HepG2 (cell line): ENCODE results near the gene ASPRV1. TPM values are rescaled to one million over a fixed set of nuclear protein-coding genes. Genes with fewer than 3 reads are reported as not detected.

Source experiments
- ARNTL ChIP-seq: sonication (generic); formaldehyde crosslinking; IDR thresholded peaks from 2 replicates; pipeline ENCODE4 v1.4.0; 2020; ENCODE audit warnings: mild to moderate bottlenecking, missing genetic modification reagents
- ATF7 ChIP-seq, 2 experiments: fragments of 450-650 bp in 1 of 2; sonication (generic) in 1 of 2; formaldehyde crosslinking in 1 of 2; IDR thresholded peaks; 2 replicates each; pipeline versions ENCODE4 v1.4.0 to v1.6.1; 2016 to 2020; ENCODE audit warnings: antibody characterized with exemption in 1 of 2, mild to moderate bottlenecking in 1 of 2, missing genetic modification reagents in 1 of 2
- HOXA3 ChIP-seq: sonication (generic); formaldehyde crosslinking; IDR thresholded peaks from 2 replicates; pipeline ENCODE4 v1.5.0; 2020; ENCODE audit warnings: missing genetic modification reagents
- ISX ChIP-seq: sonication (generic); formaldehyde crosslinking; conservative IDR thresholded peaks from 2 replicates; pipeline ENCODE4 v1.5.0; 2020; ENCODE audit warnings: missing genetic modification reagents
- MAFF ChIP-seq: IDR thresholded peaks from 2 replicates; pipeline ENCODE4 v1.6.1; 2011; ENCODE audit warnings: low read depth, low read length, improper control_type of control experiment
- MTA1 ChIP-seq: sonication (generic); formaldehyde crosslinking; IDR thresholded peaks from 2 replicates; pipeline ENCODE4 v1.4.0; 2020; ENCODE audit warnings: missing genetic modification reagents, mild to moderate bottlenecking, borderline replicate concordance
- NFKB2 ChIP-seq: sonication (generic); formaldehyde crosslinking; IDR thresholded peaks from 2 replicates; pipeline ENCODE4 v1.4.0; 2020; ENCODE audit warnings: missing genetic modification reagents, borderline replicate concordance
- ONECUT2 ChIP-seq: sonication (generic); formaldehyde crosslinking; IDR thresholded peaks from 2 replicates; pipeline ENCODE4 v1.4.0; 2020; ENCODE audit warnings: missing genetic modification reagents
- PRPF4 ChIP-seq: fragments of 200-400 bp; formaldehyde crosslinking; IDR thresholded peaks from 2 replicates; pipeline ENCODE4 v1.6.1; 2016; ENCODE audit warnings: low read length, low read depth; ENCODE audit not compliant: poor library complexity, severe bottlenecking
- REL ChIP-seq: sonication (generic); formaldehyde crosslinking; conservative IDR thresholded peaks from 2 replicates; pipeline ENCODE4 v1.8.0; 2022; ENCODE audit warnings: mild to moderate bottlenecking, missing genetic modification reagents, moderate library complexity
- RNF2 ChIP-seq: fragments of 450-650 bp; conservative IDR thresholded peaks from 2 replicates; pipeline ENCODE4 v1.6.1; 2016; ENCODE audit warnings: low read depth
- SP2 ChIP-seq: sonication (generic); formaldehyde crosslinking; IDR thresholded peaks from 2 replicates; pipeline ENCODE4 v1.5.1; 2020; ENCODE audit warnings: mild to moderate bottlenecking, missing genetic modification reagents
- TOE1 ChIP-seq: sonication (generic); formaldehyde crosslinking; IDR thresholded peaks from 2 replicates; pipeline ENCODE4 v1.4.0; 2020; ENCODE audit warnings: mild to moderate bottlenecking, missing genetic modification reagents
- ZEB1 ChIP-seq: IDR thresholded peaks from 2 replicates; pipeline ENCODE4 v1.6.1; 2012; ENCODE audit warnings: mild to moderate bottlenecking, low read depth, inconsistent platforms; ENCODE audit not compliant: insufficient replicate concordance
- ZNF205 ChIP-seq: IDR thresholded peaks from 2 replicates; pipeline ENCODE4 v1.6.1; 2018; ENCODE audit warnings: missing biosample characterization, missing genetic modification reagents
- ZNF556 ChIP-seq: sonication (generic); formaldehyde crosslinking; IDR thresholded peaks from 2 replicates; pipeline ENCODE4 v1.4.0; 2020; ENCODE audit warnings: mild to moderate bottlenecking, missing genetic modification reagents, borderline replicate concordance
- ZNF883 ChIP-seq: sonication (generic); formaldehyde crosslinking; IDR thresholded peaks from 2 replicates; pipeline ENCODE4 v1.5.1; 2020; ENCODE audit warnings: mild to moderate bottlenecking, missing genetic modification reagents; ENCODE audit errors: not compliant biosample characterization
- polyA plus RNA-seq, 8 experiments: library from polyadenylated mRNA; depleted of rRNA in 3 of 8; stranded (reverse) in 7 of 8; unstranded in 1 of 8; fragments of >200 nt; fragmentation: Illumina TruSeq in 4 of 8; extraction: Trizol in 4 of 8; gene quantifications; 2 replicates each; pipeline versions ENCODE4 v1.2.1 to v1.2.3, GENCODE V29; 2011 to 2016; ENCODE audit warnings: low read depth in 4 of 8, missing spikeins in 1 of 8, mixed read lengths in 1 of 8; ENCODE audit not compliant: insufficient read depth in 1 of 8
- total RNA-seq, 5 experiments: library from RNA; depleted of rRNA; stranded (reverse); fragments of >200 nt; fragmentation: Illumina TruSeq; extraction: Trizol; gene quantifications; 2 replicates each; pipeline ENCODE4 v1.2.3, GENCODE V29; 2016; ENCODE audit warnings: low read depth in 1 of 5
- TF ChIP-seq, protein P1 (sequence below): sonication (generic); formaldehyde crosslinking; IDR thresholded peaks from 2 replicates; pipeline ENCODE4 v1.5.0; 2020; ENCODE audit warnings: missing genetic modification reagents
- TF ChIP-seq, protein P2 (sequence below): fragments of 450-650 bp; IDR thresholded peaks from 2 replicates; pipeline ENCODE4 v1.6.1; 2017; ENCODE audit warnings: mild to moderate bottlenecking
- TF ChIP-seq, protein P3 (sequence below): sonication (generic); formaldehyde crosslinking; IDR thresholded peaks from 2 replicates; pipeline ENCODE4 v1.5.1; 2020; ENCODE audit warnings: mild to moderate bottlenecking, missing genetic modification reagents, borderline replicate concordance
- TF ChIP-seq, protein P4 (sequence below): sonication (generic); formaldehyde crosslinking; IDR thresholded peaks from 2 replicates; pipeline ENCODE4 v1.4.0; 2020; ENCODE audit warnings: missing genetic modification reagents

Gene ASPRV1
- total and polyA plus RNA-seq, 2 of the 13 experiments (the other 11 are each of a cell fraction or from before 2014, with no cell fraction given) = 0.40 to 0.48 TPM

DNA sequence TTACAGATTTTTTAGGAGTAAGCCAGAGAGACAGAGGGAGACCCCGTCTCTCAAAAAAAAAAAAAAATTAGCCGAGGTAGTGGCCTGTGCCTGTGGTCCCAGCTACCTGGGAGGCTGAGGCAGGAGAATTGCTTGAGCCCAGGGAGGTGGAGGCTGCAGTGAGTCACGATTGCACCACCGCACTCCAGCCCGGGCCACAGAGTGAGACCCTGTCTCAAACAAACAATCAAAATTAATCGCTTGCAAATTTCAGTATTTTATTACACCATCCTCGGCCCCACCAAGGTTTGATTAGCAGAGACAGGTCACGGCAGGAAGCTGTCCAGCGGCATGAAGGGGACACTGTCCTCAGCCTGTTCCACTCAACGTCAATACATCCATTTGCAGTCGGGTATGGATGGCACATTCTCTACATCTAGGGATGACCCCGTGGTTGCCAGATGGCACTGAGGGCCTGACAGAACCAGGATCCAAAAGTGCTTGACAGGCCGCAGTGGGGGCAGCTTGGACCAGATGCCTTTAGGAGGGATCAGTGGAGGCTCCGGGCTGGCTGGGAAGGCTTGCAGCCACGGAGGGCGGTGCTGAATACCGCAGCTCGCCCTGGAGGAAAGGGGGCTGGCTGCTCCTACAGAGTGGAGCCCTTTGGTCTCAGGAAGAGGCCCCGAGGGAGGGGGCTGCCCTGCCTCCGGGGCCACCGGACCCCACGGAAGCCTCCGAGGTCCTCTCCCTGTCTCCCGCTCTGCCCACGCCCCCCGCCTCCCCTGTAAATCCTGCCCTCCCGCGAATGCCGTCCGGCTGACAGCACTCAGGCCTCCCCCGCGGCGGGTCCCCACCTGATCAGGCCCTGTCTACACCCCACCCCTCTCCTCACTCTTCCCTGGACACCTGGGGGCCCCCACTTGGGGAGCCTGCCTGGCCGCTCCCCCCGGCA, 13.1 kb downstream of the ASPRV1 start (continued):
- no peak for TF ChIP-seq ATF7 (IDR thresholded peaks at IDR 0.05)
- no peak for TF ChIP-seq ATF7 (CRISPR knock-in tag; IDR thresholded peaks at IDR 0.05)
- no peak; the same call in 1 of the 2 replicates for TF ChIP-seq HOXA3 (CRISPR knock-in tag)
- no peak for TF ChIP-seq ZEB1
- TF ChIP-seq, protein P1, sequence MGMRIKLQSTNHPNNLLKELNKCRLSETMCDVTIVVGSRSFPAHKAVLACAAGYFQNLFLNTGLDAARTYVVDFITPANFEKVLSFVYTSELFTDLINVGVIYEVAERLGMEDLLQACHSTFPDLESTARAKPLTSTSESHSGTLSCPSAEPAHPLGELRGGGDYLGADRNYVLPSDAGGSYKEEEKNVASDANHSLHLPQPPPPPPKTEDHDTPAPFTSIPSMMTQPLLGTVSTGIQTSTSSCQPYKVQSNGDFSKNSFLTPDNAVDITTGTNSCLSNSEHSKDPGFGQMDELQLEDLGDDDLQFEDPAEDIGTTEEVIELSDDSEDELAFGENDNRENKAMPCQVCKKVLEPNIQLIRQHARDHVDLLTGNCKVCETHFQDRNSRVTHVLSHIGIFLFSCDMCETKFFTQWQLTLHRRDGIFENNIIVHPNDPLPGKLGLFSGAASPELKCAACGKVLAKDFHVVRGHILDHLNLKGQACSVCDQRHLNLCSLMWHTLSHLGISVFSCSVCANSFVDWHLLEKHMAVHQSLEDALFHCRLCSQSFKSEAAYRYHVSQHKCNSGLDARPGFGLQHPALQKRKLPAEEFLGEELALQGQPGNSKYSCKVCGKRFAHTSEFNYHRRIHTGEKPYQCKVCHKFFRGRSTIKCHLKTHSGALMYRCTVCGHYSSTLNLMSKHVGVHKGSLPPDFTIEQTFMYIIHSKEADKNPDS (CRISPR knock-in tag) = no peak
- no peak for TF ChIP-seq ARNTL
- TF ChIP-seq PRPF4 = no peak
- no peak for TF ChIP-seq MAFF
- no peak for TF ChIP-seq TOE1 (CRISPR knock-in tag)
- peak; percentile 23 for TF ChIP-seq ZNF883 (CRISPR knock-in tag)
- TF ChIP-seq ONECUT2 (CRISPR knock-in tag) = no peak
- TF ChIP-seq REL (CRISPR knock-in tag) = no peak
- TF ChIP-seq ISX (CRISPR knock-in tag) = no peak
- 0 out of 2 replicates have a peak, but pooled peaks have one; percentile 74 for TF ChIP-seq ZNF556 (CRISPR knock-in tag)
- no peak for TF ChIP-seq RNF2
- TF ChIP-seq MTA1 (CRISPR knock-in tag) = peak; percentile 79; the same call in 1 of the 2 replicates
- TF ChIP-seq, protein P2, sequence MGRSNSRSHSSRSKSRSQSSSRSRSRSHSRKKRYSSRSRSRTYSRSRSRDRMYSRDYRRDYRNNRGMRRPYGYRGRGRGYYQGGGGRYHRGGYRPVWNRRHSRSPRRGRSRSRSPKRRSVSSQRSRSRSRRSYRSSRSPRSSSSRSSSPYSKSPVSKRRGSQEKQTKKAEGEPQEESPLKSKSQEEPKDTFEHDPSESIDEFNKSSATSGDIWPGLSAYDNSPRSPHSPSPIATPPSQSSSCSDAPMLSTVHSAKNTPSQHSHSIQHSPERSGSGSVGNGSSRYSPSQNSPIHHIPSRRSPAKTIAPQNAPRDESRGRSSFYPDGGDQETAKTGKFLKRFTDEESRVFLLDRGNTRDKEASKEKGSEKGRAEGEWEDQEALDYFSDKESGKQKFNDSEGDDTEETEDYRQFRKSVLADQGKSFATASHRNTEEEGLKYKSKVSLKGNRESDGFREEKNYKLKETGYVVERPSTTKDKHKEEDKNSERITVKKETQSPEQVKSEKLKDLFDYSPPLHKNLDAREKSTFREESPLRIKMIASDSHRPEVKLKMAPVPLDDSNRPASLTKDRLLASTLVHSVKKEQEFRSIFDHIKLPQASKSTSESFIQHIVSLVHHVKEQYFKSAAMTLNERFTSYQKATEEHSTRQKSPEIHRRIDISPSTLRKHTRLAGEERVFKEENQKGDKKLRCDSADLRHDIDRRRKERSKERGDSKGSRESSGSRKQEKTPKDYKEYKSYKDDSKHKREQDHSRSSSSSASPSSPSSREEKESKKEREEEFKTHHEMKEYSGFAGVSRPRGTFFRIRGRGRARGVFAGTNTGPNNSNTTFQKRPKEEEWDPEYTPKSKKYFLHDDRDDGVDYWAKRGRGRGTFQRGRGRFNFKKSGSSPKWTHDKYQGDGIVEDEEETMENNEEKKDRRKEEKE = no peak
- TF ChIP-seq, protein P3, sequence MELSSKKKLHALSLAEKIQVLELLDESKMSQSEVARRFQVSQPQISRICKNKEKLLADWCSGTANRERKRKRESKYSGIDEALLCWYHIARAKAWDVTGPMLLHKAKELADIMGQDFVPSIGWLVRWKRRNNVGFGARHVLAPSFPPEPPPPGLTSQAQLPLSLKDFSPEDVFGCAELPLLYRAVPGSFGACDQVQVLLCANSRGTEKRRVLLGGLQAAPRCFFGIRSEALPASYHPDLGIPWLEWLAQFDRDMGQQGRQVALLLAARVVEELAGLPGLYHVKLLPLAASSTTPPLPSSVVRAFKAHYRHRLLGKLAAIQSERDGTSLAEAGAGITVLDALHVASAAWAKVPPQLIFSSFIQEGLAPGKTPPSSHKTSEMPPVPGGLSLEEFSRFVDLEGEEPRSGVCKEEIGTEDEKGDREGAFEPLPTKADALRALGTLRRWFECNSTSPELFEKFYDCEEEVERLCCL (CRISPR knock-in tag) = no peak
- TF ChIP-seq, protein P4, sequence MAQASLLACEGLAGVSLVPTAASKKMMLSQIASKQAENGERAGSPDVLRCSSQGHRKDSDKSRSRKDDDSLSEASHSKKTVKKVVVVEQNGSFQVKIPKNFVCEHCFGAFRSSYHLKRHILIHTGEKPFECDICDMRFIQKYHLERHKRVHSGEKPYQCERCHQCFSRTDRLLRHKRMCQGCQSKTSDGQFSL = no peak
- TF ChIP-seq NFKB2 (CRISPR knock-in tag) = no peak
- peak; percentile 50; the same call in 1 of the 2 replicates for TF ChIP-seq ZNF205
- no peak for TF ChIP-seq SP2 (CRISPR knock-in tag)
